GM13976 (cell line): ENCODE results near the gene GTF3C1.

Source experiments
- DNase-seq: peaks from one replicate; pipeline ENCODE4 v3.0.0; 2012; ENCODE audit warnings: low spot score
- CTCF ChIP-seq: IDR thresholded peaks from 2 replicates; pipeline ENCODE4 v1.5.1; 2012; ENCODE audit warnings: borderline replicate concordance, mild to moderate bottlenecking; ENCODE audit not compliant: insufficient read depth; ENCODE audit errors: extremely low read depth, missing control alignments, control extremely low read depth
- in situ Hi-C: fragments of 300-500 bp; cut with MboI; formaldehyde crosslinking; loops from one replicate; pipeline ENCODE4 v1.12.0; 2022; ENCODE audit warnings: low sequenced_read_pairs, mixed read lengths, inconsistent platforms; ENCODE audit not compliant: unreplicated experiment

GTF3C1 gene

DNA sequence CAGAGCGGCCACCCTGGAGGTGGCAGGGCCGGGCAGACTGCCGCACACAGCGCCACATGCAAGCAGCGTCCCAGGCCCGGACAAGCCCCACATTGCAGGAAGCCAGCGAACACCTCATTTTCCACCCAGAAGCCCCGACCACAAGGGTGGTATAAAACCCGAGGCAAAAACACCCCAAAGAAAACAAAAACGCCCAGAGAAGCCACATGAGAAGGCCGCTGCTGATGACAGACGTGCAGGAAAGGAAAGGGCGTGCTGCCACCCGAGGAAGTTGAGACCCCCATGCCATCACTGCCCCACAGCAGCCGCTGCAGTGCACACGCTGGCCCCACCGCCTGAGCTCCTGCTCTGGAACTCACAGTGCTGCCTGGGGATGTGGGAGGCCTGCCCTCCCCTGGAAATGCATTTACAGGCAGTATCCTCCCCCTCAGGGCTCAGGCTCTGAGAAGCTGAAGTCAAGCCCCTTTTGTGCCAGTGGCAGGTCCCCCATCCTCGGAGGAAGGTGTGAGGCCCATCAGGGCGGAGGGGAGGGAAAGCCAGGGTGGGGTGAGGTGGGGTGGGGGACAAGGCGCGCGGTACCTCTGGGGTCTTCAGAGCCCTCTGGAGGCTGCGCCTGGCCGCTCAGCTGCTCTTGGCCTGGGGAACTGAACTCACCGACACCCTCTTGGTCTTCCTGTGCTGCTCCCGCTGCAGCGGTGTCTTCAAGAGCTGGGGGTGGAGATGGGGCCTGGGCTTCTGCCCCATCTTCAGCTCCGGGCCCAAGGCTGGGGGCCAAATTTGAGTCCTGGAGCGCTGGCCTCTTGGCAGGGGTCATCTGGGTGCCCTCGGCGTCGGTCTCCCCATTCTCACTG, 85.7 kb downstream of the GTF3C1 start:
- DNase-seq: no peak
- in situ Hi-C loops: loop anchor here (25.0 kb wide), 1 partner anchor 1627 kb away; no protein-coding TSS in a partner anchor

GRCh38 chr16:27462846-27463682, 86.6 kb downstream of the GTF3C1 start:
- DNase-seq: no peak
- in situ Hi-C loops: loop anchor here (25.0 kb wide), 1 partner anchor 1626 kb away; no protein-coding TSS in a partner anchor
- TF ChIP-seq CTCF: no peak

More for the DNA sequence above, 85.7 kb downstream of the GTF3C1 start:
- no peak for TF ChIP-seq CTCF

GRCh38 chr16:27462200-27462845, 87.4 kb downstream of the GTF3C1 start:
- DNase-seq: no peak
- in situ Hi-C loops: loop anchor here (25.0 kb wide), 1 partner anchor 1625 kb away; no protein-coding TSS in a partner anchor
- TF ChIP-seq CTCF: no peak

DNA sequence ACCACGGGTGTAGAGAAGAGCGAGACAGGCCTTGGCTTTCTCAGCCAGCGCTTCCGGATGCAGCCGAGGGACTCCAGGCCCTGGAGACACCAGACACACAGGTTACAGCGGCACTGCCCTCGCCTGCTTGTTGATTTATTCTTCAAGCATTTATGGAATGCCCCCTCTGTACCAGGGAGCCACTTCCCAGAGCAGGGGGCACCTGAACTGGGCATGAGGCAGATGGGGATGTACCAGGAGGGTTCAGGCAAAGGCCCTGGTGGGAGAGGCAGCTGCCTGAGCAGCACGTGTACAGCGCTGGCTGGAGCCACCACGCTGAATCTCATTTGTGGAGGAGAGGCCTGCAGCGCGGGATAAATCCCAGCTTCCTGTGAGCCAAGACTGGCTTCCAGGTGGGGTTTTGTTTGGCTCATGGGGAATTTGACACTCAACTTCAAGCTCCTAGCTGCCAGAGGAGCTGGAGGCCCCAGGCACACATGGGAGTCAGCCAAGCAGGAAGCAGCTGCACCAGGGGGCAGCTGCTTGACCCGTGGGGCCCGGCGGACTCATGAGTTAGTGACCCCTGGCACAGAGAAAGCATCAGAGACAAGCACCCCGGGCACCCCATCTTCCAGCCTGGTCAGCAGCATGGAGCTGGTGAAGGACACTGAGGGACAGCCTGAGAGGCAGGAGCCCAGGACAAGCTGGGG, 88.1 kb downstream of the GTF3C1 start:
- no peak for DNase-seq
- no peak for TF ChIP-seq CTCF
- in situ Hi-C loops: loop anchor here (25.0 kb wide), 1 partner anchor 1624 kb away; no protein-coding TSS in a partner anchor

GRCh38 chr16:27460663-27461482, 88.8 kb downstream of the GTF3C1 start:
- DNase-seq: no peak
- in situ Hi-C loops: loop anchor here (25.0 kb wide), 1 partner anchor 1624 kb away; no protein-coding TSS in a partner anchor
- no peak for TF ChIP-seq CTCF
